GM19023 (cell line): Measurements from ENCODE around the gene TBL1X.
A peak's percentile ranks its signal among the peaks of the same experiment; 100 is the strongest.

Source experiments
- ATAC-seq: cut with Tn5 transposase; IDR thresholded peaks from one replicate; pipeline ENCODE4 v1.9.1; 2021; ENCODE audit warnings: mild to moderate bottlenecking, moderate library complexity; ENCODE audit not compliant: unreplicated experiment

TBL1X gene

DNA sequence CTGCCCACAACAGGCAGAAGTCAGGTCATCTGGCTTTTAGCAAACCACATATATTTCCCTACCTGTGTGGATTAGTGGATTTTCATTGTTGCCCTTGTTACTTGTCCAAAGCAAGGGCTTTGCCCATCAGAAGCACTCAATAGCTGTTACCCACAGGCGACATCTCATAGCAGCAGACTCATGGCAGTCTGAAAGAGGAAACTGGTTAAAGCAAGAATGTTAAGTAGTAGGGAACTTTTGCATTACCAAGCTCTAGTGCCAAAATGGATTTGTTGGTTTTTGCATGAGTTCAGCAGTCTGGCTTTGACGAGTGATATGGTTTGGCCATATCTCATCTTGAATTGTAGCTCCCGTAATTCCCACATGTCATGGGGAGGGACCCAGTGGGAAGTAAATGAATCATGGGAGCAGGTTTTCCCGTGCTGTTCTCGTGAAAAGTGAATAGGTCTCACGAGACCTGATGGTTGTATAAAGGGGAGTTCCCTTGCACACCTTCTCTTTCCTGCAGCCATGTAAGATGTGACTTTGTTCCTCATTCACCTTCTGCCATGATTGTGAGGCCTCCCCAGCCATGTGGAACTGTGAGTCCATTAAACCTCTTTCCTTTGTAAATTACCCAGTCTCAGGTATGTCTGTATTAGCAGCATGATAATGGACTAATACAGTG is 192.9 kb downstream of the TBL1X start:
- ATAC-seq = no peak

DNA sequence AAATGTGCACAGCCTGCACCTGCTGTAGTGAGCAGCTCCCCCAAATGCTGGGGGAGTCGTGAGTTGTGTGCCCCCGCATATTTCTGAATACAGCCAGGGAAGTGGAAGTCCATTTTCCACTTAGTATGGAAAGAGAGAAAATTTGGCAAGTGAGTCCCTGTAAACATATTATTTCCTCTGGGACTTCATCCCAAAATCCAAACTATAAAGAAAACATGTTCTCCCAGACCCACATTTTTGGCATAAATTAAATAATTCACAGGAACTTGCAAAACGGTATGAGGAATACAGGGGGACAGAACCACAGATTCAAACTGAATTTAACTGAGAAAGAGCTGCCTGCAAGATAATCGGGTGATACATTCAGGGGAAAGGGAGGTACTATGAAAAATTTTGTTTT is 193.6 kb downstream of the TBL1X start:
- ATAC-seq = no peak

DNA sequence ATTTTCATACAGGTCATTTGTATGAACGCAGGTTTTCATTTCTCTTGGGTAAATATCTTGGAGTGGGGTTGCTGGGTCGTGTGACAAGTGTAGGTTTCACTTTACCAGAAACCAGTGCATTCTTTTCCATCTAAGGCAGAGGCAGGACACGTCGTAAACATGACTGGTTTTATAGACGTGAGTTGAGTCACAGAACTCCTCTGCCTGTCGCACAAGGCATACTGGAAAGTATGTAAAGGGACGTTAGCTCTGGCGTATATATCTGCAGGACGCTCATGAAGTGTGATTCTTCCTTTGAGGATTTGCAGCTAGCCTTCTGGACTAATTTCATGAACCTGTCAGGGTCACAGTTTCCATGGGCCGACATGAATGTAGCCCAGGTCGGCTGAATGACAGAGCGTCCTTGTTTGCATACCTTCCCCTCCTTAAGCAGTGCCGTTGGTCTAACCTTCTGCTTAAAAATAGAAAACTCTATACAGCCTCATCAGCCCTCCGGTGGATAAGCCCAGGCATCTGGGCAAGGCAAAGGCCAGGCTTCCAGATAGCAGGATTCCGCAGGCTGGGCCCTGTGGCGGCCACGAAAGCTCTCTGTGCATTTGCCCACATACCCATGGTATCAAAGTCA is 194.8 kb downstream of the TBL1X start:
- ATAC-seq = no peak

DNA sequence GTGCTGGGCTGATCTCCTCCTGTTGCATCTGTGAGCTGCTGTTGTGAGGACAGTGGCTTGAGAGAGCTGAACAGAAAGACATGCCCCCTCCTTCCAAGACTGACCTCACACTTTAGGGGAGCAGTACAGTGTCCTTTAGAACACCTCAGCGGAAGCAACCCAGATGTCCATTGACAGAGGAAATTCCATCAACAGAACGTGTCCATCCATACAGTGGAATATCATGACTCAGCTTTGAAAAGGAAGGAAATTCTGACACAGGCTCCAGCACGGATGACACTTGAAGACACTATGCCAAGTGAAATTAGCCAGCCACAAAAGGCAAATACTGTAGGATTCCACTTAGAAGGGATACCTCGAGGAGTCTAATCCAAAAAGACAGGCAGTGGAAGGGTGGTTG is 197.3 kb downstream of the TBL1X start:
- ATAC-seq = no peak

DNA sequence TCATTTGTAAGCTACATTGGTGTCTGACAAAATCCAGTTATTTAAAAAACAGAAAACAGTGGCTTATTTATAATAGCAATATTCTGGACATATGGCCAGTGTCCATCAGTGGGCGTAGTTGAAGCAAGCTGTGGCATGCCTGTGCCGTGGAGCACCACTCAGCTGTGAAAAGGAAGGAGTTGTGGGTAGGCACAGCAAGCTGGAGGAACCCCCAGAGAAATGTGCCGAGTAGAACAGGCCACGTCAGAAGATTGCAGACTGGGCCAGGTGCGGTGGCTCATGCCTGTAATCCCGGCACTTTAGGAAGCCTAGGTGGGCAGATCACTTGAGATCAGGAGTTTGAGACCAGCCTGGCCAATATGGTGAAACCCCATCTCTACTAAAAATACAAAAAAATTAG is 198.4 kb downstream of the TBL1X start:
- ATAC-seq = no peak

DNA sequence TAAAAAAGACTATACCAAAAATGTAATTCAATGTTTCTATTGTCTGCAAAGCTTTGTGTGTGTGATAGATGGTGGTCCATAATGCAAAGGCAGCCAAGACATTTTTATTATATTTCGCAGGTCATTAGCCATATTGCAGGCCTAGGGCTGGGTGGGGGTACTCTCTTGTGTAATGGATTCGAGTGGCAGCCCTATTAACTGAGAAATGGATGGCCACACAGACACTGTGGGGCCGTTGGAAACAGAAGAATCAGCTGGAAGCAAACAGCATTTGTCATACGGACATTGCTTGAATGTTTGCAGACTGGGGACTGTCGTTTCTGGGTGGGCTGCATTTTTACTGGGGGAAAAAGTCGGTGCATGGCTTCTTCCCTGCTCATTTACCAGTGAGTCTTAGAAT is 199.4 kb downstream of the TBL1X start:
- ATAC-seq = no peak

DNA sequence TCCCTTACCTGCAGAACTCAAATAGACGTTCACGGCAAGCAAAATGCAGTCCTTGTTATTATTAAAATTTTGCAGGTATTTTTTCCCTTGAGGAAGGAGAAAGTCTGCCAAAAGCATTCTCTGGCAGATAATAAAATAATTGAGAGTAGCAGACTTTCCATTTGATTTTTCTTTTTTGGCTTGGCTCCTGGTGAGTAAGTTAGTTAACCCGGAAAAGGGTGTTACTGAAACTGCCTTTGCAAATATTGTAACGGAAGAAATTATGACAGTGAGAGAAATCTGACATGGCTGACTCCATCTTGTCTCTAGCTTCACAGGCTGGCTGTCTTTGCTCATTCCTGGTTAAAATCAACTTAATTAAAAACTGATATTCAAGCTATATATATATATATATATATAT is 200.3 kb downstream of the TBL1X start:
- no peak for ATAC-seq

DNA sequence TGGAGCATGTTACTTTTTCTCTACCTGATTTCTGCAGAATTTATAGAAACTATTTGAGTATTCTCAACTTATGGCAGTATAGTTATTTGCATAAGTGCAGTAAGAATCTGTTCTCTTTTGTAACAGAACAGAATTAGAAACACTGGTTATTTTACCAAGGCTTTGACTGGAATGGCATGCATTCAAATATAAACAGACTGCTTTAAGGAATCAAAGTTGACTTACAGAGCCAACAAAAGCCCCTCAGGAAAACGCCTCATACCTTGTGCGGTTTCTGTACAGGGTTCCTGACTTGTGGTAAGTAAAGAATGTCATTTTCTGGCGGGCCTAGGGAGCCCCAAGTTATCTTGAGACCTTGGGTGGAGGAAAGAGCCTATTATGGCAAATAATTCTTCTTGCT is 203.7 kb downstream of the TBL1X start:
- no peak for ATAC-seq

DNA sequence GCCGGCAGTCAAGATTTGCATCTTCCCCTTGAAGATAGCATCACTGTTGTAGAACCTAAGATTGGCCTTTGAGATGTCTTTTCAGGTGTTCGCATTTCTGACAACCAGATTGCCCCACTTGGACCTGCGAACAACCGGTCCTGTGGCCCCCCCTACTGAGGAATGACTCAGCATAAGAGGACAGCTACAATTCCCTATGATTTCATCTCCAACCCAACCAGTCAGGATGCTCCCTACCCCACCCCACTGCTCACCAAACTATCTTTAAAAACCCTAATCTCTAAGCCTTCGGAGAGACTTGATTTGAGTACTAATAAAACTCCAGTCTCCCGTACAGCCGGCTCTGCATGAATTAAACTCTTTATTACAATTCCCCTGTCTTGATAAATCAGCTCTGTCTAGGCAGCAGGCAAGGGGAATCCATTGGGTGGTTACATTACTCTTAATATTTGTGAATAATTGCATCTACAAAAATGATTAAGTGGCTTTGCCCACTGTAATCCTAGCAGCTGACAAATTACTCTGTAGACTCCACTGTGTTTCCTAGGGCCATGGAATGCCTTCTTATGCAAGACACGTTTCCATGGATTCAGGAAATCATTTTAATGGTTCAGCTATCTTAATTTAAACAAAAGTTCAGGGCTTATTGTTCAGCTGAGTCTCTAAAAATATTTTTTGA is 205.4 kb downstream of the TBL1X start:
- no peak for ATAC-seq

DNA sequence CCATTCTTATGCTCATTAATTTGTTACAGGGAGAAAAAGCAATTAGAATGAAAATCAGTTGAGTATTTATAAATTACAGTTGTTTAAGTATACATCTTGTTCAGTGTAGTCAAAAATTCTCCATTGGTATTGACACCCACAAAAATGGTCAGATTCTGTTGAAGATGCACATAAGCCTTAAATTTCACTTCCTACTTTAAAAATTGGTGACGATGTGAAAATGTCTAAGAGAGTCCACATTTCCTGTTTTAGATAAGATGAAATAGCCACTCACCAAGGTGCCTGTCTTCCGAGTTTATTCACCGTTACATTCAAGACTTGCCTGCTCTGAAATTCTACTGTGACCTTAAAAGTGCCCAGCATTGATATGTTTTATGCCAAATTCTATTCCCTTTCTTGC is 207.1 kb downstream of the TBL1X start:
- no peak for ATAC-seq

DNA sequence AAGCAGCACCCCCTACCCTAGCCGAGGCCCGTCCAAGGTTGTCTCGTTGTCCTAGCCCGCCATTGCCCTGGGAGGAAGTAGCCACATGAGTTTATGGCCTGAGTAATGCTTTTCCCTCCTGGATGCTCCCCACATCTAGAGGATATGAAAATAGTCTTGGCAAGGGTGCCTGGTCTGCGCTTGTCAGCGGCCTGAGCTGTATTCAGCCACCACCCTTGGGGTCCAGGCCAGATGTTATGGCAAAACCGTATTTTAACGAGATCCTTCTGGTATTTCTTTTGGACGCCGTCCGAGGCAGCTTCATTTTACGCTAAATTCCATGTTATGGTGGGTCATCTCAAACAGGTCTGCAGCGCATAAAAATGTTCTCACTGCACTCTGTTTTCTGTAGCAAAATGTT is 211.4 kb downstream of the TBL1X start:
- no peak for ATAC-seq

DNA sequence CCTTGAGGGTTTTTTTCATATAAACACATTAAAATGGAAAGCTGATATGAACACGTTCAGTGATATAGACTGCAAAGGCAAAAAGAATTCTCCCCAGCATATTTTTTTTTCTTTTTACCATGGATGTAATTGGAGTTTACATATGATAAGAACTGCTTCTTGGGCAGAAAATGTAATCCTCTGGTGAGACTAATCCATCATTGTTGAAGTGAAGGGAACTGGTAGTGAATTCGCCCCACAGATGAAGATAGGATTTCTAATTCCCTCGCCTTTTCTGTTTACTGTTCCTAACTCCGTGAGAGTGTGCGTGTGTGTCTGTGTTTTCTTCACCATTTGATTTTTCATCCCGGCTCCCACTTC is 211.9 kb downstream of the TBL1X start:
- ATAC-seq = no peak

DNA sequence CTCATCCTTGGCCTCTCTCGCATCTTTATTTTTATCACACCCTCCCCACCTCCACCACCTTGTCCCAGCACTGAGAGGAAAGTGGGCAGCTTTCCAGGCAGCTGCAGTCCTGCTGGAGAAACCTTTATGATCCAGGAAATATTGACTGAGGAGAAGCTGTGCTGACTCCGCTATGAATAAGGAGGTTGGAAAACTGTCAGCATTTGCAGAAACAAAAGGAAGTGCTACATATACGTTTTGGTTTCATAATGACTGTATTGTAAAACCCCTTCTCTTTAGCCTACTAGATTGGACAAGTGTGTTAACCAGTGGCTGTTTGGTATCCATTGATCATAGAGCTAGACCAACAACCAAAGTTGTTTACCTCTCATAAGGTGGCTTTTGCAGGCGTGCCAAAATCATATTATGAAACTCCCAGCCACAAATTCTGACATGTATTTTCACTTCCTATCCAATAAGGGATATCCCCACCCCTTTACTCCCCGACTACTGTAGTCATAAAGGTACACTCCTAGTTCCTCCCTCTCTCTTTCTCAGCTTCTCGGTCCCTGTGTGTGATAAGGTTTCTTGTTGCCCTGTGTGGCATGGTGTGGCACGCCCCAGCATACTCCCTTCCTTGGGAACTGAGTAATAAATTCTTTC is 212.4 kb downstream of the TBL1X start:
- peak; percentile 97 for ATAC-seq

DNA sequence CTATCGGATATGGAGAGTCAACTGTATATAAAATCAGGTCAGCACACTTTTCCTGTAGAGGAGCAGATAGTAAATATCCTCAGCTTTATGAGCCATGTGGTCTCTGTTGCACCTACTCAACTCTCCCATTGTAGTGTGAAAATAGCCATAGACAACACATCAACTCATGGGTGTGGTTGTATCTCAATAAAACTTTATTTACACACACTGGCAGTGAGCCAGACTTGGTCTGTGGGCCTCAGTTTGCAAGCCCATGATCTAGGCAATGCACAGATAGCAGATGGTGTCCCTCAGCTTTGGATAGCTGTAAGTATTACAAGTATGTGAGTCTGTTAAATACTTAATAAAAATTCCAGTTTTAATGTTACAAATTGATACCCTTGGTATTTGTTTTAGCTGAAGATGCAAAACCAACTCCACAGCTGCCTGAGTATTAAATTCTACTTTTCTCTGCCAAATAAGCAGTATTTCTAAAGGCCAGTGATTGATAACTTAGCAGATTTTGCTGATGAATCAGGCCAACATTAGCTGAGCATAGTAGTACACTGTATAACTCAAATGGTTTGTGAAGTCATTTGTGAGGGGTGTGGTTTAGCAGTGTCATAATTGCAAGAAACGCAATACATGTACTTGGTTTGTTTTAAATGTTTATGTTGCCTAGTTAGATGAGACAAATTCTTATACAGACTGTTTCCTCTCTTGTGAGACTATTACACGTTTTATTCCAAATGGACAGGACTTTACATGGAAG is 213.5 kb downstream of the TBL1X start:
- no peak for ATAC-seq

DNA sequence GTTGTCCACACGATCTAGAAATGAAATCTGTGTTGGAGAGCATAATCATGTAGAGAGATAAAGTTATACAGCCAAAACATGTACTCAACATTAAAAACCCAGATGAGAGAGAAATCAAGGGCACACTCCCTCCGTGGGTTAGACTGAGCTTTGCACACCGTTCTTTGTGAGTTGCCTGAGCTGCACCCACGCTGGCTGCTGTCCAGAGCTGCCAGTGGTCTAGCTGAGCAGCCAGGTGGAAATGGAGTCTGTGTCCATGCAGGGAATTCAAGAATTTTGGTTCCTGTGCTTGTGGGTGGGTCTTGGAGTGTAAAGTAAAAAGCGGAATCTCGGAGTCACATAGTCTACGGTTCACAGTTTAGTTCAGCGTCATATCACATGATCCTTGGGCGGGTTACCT is 216.2 kb downstream of the TBL1X start:
- ATAC-seq = no peak

DNA sequence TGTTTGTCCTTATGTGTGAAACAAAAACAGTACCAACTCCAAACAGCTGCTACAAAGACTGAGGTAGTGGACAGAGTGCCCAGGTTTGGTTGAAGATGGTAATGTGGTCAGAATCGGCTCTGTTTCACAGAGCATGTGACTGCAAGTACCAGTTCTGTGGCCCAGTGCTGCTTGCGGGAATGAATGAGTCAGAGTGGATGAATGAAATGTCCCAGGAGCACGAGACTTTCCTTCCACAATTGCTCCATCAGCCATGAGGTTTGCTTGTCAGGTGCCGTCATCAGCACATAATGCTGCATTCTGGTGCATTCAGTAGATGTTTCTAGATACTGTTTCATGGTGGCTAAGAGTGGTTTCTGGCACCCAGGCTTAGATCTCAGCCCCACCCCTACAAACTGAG is 216.6 kb downstream of the TBL1X start:
- no peak for ATAC-seq

DNA sequence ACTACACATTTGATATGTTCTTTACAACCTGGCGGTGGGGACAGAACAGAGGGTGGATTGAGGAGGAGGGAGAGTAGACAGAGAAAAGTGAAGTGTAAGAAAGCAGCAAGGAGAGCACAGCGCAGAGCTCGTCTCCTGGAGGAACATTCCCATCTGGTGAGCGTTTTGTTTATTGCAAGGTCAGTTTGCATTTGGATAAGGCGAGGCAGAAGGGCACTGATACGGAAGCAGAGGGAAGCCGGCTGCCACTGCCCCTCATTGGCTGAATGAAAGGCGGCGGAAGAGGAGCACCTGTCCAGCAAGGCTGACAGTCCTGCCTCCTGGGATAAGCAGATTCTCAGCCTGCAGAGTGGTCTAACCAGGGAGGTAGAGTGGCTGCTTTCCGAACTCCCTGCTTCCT is 217.6 kb downstream of the TBL1X start:
- ATAC-seq = no peak

DNA sequence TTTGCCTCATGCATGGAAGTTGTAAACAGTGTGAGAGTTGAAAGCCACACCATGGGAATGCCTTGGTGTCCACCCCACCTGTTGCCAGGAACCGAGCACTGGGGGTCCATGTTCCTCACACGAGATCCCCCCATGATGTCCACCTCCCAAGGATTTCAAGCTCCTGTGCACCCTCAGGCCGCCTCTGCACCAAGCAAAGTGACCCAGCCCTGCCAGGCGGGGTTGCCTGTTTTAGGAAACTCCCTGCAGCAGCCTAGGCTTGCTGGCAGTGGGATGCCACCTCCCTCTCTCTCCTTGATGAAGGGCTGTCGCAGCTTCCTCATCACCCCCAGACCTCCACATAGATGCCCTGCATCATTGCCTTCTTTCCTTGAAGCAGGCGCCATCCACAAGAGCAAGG is 218.0 kb downstream of the TBL1X start:
- ATAC-seq = no peak

DNA sequence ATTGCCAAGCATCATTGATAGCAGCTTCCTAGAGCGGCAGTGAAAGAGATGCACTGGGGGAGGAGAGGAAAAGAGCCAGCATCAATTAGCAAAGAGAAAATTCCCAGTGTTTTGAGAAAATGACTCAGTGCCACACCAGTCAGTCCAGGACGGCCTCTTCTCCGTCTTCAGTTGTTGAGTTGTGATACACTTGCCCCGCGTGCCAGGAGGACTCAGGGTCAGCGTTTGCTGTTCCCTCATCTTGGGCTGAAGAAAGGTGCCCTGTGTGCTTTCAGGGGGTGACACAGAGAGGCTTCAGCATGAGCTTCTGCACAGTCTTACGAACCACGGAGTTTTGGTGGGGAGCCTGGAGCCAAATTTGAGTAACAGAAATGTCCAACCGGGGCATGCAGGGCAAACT is 218.5 kb downstream of the TBL1X start:
- ATAC-seq = no peak

DNA sequence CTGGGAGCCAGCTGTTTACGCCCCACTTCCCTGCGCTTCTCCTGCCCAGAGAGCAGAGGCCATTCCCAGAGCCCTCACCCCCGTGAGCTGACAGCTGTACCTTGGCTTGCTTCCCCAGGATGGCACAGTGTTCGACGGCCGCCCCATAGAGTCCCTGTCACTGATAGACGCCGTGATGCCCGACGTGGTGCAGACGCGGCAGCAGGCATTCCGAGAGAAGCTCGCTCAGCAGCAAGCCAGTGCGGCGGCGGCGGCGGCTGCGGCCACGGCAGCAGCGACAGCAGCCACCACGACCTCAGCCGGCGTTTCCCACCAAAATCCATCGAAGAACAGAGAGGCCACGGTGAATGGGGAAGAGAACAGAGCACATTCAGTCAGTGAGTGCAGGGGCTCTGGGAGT is 223.0 kb downstream of the TBL1X start:
- ATAC-seq = no peak

DNA sequence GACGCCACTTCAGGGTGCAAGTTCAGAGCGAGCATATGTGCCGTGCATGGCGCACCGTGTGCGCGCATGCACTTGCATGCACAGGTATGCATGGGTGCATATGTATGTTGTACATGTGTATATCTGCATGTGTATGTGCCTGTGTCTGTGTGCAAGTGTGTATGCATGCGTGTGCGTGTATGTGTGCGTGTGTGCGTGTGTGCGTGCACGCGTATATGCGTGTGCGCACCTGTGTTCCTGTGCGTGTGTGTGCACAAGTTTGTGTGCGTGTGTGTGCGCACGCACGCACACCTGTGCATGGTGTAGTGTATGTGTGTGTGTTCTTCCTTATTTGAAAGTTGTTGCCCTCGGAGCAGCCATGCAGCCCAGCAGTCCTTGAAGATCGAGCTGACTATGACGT is 224.0 kb downstream of the TBL1X start:
- ATAC-seq = no peak
